HG03175 (cell line): ENCODE measurements around the gene SWI5.
"Not testable (repeated sequence)": the region's sequence is repeated elsewhere in the genome, so short reads cannot be mapped to it uniquely, and the experiment has no call there.

ENCODE experiments used
- ATAC-seq: cut with Tn5 transposase; IDR thresholded peaks from one replicate; pipeline ENCODE4 v1.9.1; 2021; ENCODE audit warnings: mild to moderate bottlenecking, moderate library complexity; ENCODE audit not compliant: unreplicated experiment

SWI5 gene

DNA sequence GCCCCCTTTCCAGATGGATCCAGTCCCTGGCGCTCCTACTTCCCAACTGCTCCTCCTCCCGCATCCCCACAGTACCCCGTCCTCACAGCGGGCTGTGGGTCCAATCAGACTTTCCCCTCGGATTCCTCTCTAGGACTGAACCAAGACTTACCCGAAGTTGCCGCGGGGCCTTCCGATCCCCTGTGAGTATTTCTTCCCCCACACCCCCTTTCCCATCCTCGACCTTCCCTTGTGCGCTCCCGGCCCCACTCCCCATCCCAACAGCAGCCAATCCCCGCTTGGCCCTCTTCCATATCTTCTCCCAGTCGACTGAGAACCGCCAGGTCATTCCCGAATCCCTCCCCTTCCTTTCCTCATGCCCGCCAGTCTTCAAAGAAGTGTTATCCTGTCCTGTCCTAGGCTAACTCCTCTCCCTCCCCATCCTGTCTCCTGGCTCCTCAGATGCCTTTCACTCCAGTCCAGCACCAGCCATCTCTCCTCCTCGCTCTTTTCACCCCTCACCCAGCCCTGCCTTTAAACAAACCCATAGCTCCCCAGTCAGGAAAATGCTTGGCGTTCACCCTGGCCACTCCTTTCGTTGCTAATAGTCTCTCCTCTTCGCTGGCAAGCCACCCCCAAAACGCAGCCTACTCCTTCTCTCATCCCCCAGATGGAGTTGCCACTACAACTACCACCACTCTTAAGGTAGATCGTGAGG is 646 bp downstream of the SWI5 start:
- no peak for ATAC-seq

DNA sequence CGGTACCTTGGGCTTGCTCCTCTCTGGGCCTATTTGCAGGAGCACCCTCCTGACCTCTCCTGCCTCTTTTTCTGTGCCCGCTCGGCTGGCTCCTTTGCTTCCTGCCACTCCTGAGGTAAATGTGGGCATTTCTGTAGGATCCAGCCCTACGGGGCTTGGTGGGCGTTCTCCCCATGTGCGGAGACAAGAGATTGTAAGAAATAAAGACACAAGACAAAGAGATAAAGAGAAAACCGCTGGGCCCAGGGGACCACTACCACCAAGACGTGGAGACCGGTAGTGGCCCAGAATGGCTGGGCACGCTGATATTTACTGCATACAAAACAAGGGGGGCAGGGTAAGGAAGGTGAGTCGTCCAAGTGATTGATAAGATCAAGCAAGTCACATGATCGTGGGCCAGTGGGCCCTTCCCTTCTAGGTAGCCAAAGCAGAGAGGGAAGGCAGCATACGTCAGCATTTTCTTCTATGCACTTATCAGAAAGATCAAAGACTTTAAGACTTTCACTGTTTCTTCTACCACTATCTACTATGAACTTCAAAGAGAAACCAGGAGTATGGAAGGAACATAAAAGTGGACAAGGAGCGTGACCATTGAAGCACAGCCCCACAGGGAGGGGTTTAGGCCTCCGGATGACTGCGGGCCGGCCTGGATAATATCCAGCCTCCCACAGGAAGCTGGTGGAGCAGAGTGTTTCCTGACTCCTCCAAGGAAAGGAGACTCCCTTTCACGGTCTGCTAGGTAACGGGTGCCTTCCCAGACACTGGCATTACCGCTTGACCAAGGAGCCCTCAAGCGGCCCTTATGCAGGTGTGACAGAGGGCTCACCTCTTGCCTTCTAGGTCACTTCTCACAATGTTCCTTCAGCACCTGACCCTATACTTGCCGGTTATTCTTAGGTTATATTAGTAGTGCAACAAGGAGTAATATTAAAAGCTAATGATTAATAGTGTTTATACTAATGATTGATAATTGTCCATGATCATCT is 3.3 kb downstream of the SWI5 start:
- ATAC-seq, result not testable (repeated sequence)

DNA sequence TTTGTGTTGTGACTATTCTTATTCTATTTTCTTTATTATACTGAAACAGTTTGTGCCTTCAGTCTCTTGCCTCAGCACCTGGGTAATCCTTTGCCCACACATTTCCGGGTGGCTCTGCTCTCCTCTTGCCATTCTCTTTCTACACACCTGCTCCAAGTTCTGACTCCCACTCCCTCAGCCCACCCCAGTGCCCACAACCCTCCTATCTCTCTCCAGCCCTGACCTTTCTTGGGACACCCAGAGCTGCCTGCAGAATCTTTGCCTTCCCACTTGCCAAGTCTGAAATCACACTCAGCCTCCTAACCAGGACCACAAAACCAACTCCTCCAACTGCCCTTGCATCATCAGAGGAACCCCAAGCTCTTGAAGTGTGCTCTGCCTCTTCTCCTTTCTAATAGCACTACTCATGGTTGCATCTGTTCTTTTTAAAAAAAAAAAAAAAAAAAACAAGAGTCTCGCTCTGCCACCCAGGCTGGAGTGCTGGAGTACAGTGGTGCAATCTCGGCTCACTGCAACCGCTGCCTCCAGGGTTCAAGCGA is 4.1 kb downstream of the SWI5 start:
- ATAC-seq, result no peak

DNA sequence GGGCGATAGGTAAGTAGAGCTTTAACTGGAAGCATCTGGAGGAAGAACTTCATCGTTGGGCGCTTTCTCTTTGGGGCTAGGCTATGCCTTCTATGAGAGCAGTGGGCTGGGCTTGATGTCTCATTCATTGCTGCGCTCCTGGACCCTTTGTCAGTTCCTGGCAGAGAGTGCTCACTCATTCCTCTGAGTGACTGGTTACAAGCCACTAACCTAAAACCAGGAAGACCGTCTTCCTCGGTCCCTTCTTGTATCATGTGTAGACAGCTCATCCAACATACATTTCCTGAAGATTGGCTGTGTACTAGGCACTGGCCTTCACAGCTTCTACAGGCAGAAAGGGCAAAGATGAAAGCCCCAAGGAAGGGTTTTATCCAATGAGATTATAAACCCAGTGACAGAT is 6.4 kb downstream of the SWI5 start:
- no peak for ATAC-seq

DNA sequence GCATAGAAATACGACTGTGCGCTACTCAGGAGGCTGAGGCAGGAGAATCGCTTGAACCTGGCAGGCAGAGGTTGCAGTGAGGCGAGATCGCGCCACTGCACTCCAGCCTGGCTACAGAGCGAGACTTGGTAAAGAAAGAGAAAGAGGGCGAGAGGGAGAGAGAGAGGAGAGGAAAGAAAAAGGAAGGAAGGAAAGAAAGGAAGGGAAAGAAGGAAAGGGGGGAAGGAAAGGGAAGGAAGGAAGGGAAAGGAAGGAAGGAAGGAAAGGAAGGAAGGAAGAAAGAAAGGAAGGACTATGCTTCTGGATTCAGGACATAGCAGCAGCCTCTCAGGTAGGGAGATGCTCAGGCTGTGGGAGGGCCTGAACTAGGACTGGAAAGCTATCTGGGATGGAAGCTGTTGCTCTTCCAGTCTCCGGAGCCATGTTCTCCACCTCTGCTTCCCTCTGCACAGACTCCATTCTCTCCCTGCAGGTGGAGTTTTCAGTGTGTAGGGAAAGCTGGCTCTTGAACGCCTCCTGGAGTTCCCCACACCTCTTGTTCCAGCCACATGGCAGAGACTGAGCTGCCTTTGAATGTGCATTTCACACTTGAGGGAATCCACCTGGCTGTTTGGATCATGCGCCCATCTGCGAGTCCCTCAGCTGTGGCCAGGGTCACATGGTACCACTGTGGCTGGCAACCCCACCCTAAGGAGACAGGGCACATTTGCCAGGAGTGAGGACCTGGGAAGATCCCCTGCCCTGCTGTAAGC is 9.1 kb downstream of the SWI5 start:
- no peak for ATAC-seq

DNA sequence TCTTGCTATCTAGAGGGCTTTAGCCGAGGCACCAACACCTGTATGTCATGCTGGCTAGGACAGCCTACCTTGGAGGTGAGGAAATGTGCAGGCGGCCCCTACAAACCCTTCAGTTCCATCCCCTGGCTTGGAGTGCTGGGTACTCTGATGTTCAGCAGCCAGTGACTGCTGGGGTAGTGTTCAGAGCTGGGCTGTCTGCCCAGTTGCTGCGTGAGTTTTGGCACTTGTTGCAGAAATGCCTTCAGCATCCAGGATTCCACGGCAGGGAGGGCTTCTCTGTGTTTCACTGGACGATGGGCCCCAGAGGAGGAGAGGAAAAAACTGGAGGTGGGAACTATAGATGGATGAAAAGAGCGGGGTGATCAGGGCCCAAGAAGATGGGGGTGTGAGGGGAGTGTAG is 10.4 kb downstream of the SWI5 start:
- ATAC-seq, result no peak

DNA sequence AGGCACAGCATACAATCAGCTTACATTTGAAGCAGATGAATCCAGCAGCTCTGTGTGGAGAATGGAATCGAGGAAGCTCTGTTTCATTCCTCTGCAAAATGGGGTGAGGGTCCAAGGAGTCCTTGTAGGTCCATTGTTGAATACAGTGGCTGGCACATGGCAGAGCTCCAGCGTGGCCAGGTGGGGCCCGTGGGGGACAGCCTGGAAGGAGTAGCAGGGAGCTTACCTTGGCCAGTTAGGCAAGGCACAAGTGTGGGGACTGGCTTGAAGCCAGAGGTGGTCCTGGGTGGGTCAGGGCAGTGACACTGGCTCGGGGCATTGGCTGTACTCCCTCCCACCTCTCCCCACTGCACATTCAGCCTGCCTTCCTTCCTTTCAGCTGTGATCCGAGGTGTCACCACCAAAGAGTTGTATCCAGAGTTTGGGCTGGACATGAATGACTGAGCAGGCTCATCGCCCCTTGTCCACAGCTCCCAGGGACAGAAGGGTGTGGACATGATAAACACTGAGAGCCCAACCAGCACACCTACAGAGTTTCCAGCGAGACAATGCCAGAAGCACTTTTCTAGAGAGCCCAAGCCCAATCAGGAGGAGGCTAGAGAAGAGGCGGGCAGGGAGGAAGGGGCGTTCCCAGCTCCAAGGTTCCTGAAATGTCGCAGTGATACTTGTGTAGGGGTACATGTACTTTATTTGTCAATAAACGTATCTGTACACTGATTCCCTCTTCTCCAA is 12.4 kb downstream of the SWI5 start:
- no peak for ATAC-seq

DNA sequence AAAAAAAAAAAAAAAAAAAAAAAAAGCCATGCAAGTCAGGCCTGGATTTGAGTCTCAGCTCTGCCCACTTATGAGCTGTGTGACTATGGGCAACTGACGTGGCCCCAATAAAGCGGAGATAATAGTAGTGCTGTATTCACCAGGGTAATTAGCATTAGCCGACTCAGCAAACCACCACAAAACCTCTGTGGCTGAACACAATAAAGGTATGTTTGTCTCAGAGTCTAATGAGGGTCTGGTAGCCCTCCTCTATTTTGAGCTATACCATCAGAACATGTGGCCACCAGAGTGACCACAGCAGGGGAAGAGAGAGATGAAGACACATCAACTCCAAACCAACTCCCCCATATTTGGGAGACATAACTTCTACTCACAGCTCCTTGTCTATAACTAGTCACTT is 15.9 kb downstream of the SWI5 start:
- no peak for ATAC-seq

DNA sequence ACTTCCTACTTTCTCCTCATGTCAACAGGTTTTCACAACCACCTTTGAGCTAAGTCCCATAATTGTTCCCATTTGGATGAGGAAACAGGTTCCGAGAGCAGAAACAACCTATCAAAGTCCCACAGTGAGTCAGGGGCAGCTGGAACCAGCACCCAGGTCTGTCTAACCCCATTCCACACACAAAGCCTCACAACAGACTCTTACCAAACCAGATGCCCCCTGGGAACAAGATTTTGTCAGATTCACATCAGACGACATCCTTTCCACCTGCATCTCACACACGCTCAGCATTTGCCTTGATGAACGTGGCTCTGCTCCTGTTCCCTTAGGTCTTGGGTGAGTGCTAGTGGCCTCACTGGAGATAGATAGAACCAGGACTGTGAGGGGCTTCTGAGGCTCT is 17.0 kb downstream of the SWI5 start:
- no peak for ATAC-seq

DNA sequence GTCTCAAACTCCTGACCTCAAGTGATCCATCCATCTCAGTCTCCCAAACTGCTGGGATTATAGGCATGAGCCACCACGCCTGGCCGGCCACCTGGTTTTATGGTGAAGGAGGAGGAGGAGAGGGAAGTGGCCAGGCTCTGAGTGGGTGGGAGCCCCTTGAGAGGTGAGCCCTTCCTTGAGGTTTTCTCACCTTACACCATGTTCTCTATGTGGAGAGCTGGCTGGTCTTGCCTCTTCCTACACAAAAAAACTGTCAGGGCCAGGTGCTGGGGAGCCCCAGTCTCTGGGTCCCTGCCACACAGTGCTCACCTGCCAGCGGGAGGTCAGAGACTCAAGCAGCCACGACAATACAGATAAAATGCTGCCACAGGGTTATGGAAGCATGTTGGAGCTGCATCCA is 18.1 kb downstream of the SWI5 start:
- no peak for ATAC-seq

DNA sequence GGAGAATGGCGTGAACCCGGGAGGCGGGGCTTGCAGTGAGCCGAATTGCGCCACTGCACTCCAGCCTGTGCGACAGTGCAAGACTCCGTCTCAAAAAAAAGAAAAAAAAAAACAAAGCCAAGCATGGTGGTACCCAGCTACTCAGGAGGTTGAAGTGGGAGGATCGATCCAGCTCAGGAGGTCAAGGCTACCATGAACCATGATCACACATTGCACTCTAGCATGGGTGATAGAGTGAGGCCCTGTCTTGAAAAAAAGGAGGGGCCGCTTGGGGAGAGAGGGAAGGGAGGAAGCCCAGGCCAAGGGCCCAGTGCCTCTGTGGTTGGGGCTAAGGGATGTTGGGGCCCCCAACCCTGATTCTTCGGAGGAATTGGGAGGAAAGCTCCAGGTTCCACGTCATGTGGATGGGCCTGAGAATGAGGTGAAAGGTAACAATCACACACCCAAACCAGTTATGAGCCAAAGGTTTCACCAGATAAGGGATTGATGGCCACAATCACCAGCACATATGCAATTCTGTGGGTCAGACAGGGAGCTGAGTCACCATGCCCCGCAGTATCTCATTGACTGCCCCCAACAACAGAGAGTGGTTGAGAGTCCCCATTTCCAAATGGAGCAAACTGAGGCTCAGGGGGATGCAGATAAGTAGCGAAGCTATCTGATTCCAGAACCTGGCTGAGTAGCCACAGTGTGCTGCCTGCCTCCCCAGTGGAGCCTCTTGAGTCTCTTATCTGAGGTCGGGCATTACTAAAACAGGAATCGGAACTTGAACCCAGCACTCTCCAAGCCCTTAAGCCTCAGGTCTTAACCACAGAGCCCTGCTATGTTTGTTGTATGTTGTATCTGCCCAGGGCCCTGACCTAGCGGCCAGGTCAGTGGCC is 20.5 kb downstream of the SWI5 start:
- no peak for ATAC-seq

DNA sequence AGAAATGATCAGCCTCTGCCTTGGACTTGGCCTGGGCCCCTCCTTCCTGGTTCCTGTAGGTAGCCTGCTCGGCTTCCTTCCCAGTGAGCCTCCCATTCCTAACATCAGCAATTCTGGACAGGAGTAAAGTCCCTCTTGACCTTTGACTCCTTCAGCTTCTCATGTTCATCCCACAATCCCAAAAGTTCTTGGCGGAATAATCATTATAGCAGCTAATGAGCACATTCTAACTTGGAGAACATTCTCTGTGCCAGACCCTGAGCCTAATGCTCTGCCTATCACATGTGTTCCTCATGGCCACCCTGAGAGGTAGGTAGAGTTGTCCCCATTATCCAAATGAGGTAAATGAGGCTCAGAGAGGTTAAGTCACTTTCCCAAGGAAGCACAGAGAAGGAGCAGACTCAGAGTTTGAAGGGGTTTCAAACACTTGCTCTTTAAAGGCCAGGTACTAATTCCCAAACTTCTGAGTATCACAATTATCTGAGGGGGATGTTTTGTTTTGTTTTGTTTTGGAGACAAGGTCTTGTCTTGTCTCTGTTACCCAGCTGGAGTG is 21.2 kb downstream of the SWI5 start:
- no peak for ATAC-seq

DNA sequence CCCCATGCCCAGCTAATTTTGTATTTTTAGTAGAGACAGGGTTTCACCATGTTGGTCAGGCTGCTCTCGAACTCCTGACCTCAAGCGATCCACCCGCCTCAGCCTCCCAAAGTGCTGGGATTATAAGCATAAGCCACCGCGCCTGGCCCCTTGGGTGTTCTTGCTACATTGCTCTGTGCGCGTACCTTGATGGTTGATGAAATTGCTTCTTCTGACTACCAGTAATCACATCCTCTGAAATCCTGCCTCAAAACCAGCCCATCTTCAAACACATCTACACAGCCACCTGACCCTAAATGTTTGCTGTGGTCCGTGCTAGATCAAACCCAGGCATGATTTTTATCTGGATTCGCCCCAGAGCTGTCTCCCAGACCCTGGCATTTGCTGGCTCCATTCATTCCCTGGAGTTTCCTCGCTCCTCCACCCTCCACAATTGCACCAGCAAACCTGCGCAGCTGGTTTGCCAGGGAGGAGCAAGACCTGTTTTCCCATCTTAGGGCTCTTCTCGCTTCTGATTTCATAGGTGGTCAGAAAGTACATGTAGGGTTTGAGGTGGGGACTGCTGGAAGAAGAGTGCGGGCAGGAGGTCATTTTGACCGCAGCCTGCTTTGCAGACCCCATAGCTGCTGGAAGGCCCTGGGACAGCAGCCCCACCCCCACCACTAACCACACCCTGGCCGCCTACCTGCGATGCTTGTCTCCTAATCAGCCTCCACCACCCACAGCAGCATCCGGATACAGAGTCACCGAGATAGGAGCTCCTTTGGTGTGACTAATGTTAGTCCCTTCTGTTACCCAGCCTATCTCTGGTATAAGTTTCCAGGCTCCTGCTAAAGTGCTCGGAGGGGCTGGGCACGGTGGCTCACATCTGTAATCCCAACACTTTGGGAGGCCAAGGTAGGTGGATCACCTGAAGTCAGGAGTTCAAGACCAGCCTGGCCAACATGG is 22.7 kb downstream of the SWI5 start:
- ATAC-seq, result no peak

DNA sequence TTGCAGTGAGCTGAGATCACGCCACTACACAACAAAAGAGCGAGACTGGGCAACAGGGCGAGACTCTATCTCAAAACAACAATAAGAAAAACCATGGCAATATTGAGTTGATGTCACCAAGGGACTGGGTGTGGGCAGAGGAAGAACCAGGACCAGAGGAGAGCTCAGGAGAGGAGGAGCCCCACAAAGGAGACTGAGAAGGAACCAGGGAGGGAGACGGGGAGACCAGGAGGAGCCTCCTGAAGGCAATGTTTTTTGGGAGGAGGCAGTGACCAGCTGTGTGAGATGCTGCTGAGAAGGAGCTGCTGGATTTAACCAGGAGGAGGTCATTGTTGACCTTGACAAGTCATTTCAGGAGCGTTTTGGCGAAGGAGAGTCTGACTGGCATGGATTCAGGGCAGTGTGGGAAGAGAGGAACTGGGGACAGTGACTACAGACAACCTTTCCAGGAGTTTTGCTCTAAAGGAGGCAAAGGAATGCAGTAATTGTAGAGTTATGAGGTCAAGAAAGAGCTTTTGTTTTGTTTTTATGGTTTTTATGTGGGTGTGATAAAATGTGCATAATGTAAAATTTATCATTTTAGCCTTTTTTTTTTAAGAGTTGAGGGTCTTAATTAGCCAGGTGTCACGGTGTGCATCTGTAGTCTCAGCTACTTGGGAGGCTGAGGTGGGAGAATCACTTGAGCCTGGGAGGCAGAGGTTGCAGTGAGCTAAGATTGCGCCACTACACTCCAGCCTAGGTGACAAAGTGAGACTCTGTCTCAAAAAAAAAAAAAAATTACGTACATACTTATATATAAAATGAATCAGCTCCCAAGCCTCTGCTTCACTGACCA is 28.3 kb downstream of the SWI5 start:
- ATAC-seq, result no peak

DNA sequence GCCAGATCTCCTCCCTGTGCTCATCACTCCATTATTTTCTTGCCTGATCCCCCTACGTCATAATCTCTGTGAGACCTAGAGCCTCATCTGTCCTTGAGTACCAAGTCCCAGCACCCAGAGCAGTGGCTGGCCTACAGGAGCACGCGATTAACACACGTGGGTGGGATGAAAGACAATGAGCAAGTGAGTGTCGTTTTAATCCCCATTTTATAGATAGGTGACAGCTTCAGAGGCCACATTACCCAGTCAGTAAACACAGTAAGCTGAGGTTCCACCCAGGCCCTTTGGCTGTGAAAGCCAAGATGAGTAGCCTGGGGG is 28.9 kb downstream of the SWI5 start:
- ATAC-seq, result no peak

DNA sequence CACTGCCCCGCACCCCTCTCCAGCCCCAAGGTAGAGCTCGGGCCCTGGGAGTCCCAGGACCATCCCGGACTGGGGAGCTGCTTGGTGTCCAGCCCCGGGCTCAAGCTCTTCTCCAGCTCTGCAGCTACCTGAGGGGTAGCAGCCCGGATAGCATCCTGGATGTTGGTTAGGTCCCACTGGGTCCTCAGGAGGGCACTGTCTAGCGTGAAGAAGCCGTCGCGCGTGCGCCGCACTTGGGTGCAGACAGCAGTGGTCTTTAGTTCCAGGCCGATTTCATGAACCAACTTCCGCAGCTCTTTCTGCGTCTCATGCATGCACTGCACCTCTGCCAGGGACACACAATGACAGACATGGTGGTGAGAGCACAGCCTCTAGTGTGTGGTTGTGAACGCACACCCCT is 33.5 kb downstream of the SWI5 start:
- ATAC-seq, result no peak

DNA sequence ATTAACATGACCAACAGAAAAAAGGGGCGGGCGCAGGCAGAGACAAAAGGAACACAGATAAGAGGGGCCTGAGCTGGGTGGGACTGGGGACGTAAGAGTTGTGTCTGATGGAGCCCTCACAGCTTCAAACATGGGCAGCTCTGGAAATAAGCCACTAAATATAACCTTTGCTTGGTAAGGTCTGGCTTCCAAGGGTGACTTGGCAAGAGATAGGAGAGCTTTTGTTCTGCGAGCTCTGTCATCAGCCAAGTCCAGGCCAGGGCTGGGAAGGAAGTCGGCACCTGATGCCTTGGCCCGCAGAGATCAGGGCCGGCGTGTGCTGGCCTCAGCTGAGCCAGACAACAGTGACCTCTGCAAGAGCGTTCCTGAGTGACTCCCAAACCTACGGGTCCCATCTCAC is 34.4 kb downstream of the SWI5 start:
- no peak for ATAC-seq
